B cell (primary cell): ENCODE measurements around the gene CPNE5. TPM values are rescaled to one million over a fixed set of nuclear protein-coding genes. Genes with fewer than 3 reads are reported as not detected.

Experiments
- ATAC-seq: fragments of 200-7000 bp; cut with Tn5 transposase; one replicate; pipeline ENCODE4 v1.10.0; 2021; ENCODE audit warnings: low read depth, mild to moderate bottlenecking, moderate number of reproducible peaks, moderate library complexity
- CTCF ChIA-PET: fragments of 350-600 bp; sonication (Branson Sonifier 250); formaldehyde crosslinking; loops from one replicate; lab custom pipeline; 2021; ENCODE audit warnings: antibody characterized with exemption, inconsistent platforms; lab: Charles Lee
- POLR2A ChIA-PET: fragments of 350-600 bp; sonication (Branson Sonifier 250); formaldehyde crosslinking; loops from one replicate; lab custom pipeline; 2021; ENCODE audit warnings: antibody characterized with exemption; lab: Charles Lee
- DNase-seq: peaks from one replicate; pipeline ENCODE4 v3.0.0; 2013
- H2AFZ ChIP-seq: 2 replicates; pipeline ENCODE4 v1.6.1; 2012; ENCODE audit warnings: mild to moderate bottlenecking, low read depth, low read length; ENCODE audit not compliant: insufficient read depth, poor library complexity, severe bottlenecking
- H3K27ac ChIP-seq, 2 donors: 1 replicate in 1 of 2; 2 replicates in 1 of 2; pipeline ENCODE4 v1.5.1; 2012 to 2013; ENCODE audit warnings: low read length in 2 of 2, mild to moderate bottlenecking in 2 of 2, moderate library complexity in 1 of 2
- H3K27me3 ChIP-seq, 4 experiments: fragments of 200-600 bp in 1 of 4; sonication (generic) in 1 of 4; replicated peaks in 1 of 4; 1 replicate in 2 of 4; 2 replicates in 2 of 4; pipeline versions ENCODE4 v1.6.1 to v1.7.0; 2013 to 2016; ENCODE audit warnings: low read length in 3 of 4, mild to moderate bottlenecking in 2 of 4, mixed read lengths in 1 of 4, moderate library complexity in 1 of 4; ENCODE audit not compliant: insufficient read depth in 4 of 4, control insufficient read depth in 3 of 4; ENCODE audit errors: control extremely low read depth in 1 of 4
- H3K36me3 ChIP-seq, 2 experiments: replicated peaks in 1 of 2; 1 replicate in 1 of 2; 2 replicates in 1 of 2; pipeline versions ENCODE4 v1.6.1 to v1.7.1; 2013; ENCODE audit warnings: low read length in 1 of 2; ENCODE audit not compliant: insufficient read depth in 2 of 2, control insufficient read depth in 1 of 2; ENCODE audit errors: control extremely low read depth in 1 of 2, extremely low read depth in 1 of 2
- H3K4me1 ChIP-seq, 2 donors: fragments of 200-600 bp in 1 of 2; sonication (generic) in 1 of 2; 1 replicate in 1 of 2; 2 replicates in 1 of 2; pipeline versions ENCODE4 v1.5.1 to v1.6.1; 2013 to 2017; ENCODE audit warnings: low read length in 2 of 2; ENCODE audit not compliant: control insufficient read depth in 2 of 2, insufficient read depth in 2 of 2
- H3K4me2 ChIP-seq: replicated peaks from 2 replicates; pipeline ENCODE3; 2012; ENCODE audit warnings: mild to moderate bottlenecking, low read depth, low read length; ENCODE audit not compliant: poor library complexity, severe bottlenecking
- H3K4me3 ChIP-seq, 5 experiments: fragments of 200-600 bp in 1 of 5; sonication (generic) in 1 of 5; 1 replicate in 3 of 5; 2 replicates in 2 of 5; pipeline versions ENCODE4 v1.5.1 to v1.7.0; 2011 to 2016; ENCODE audit warnings: low read length in 4 of 5, mild to moderate bottlenecking in 4 of 5, low read depth in 2 of 5, control low read depth in 1 of 5, moderate library complexity in 1 of 5; ENCODE audit not compliant: insufficient read depth in 1 of 5; ENCODE audit errors: control extremely low read depth in 1 of 5, extremely low read depth in 1 of 5
- H3K79me2 ChIP-seq: fragments of 200-600 bp; sonication (generic); one replicate; pipeline ENCODE4 v1.6.0; 2016; ENCODE audit warnings: low read length; ENCODE audit not compliant: control insufficient read depth, insufficient read depth
- H3K9ac ChIP-seq: fragments of 200-600 bp; sonication (generic); 2 replicates; pipeline ENCODE4 v1.6.1; 2017; ENCODE audit warnings: mild to moderate bottlenecking, low read length, moderate library complexity
- H3K9me3 ChIP-seq, 3 donors: one replicate each; pipeline versions ENCODE4 v1.6.1 to v1.7.1; 2013; ENCODE audit warnings: low read length in 2 of 3; ENCODE audit not compliant: control insufficient read depth in 2 of 3, insufficient read depth in 1 of 3; ENCODE audit errors: control extremely low read depth in 1 of 3
- H4K20me1 ChIP-seq: 2 replicates; pipeline ENCODE4 v1.6.0; 2012; ENCODE audit warnings: mild to moderate bottlenecking, low read length; ENCODE audit not compliant: insufficient read depth, control insufficient read depth, poor library complexity, severe bottlenecking
- H3K27ac Mint-ChIP-seq: one replicate; pipeline ENCODE4 v1.8.0; 2021; ENCODE audit warnings: mixed read lengths
- H3K27me3 Mint-ChIP-seq: one replicate; pipeline ENCODE4 v1.8.0; 2021; ENCODE audit warnings: mixed read lengths
- H3K4me1 Mint-ChIP-seq: one replicate; pipeline ENCODE4 v1.8.0; 2021; ENCODE audit warnings: mixed read lengths
- H3K4me3 Mint-ChIP-seq: one replicate; pipeline ENCODE4 v1.8.0; 2021; ENCODE audit warnings: mixed read lengths
- H3K9me3 Mint-ChIP-seq: one replicate; pipeline ENCODE4 v1.8.0; 2022; ENCODE audit warnings: mixed read lengths; ENCODE audit not compliant: insufficient read depth
- EZH2 ChIP-seq: IDR thresholded peaks from 2 replicates; pipeline ENCODE4 v1.6.1; 2012; ENCODE audit warnings: borderline replicate concordance, low read depth, mild to moderate bottlenecking, moderate library complexity, low read length; ENCODE audit not compliant: insufficient read depth, poor library complexity, severe bottlenecking
- WGBS: methylation state at CpG from one replicate; pipeline ENCODE4 v1.1.5; 2013; ENCODE audit warnings: missing lambda C conversion rate; ENCODE audit not compliant: insufficient coverage; 5-methylcytosine and 5-hydroxymethylcytosine counted together
- intact Hi-C: fragments of 100-400 bp; cut with micrococcal nuclease; formaldehyde crosslinking; loops from one replicate; pipeline ENCODE4 v1.10.0; 2022
- polyA plus RNA-seq: library from polyadenylated mRNA; depleted of rRNA; stranded (reverse); fragments of >200 nt; gene quantifications from 2 replicates; pipeline ENCODE4 v1.2.3, GENCODE V29; 2012
- total RNA-seq, 2 donors: library from RNA; stranded (reverse); fragments of 120-200 nt in 1 of 2; gene quantifications; 1 replicate in 1 of 2; 2 replicates in 1 of 2; pipeline versions ENCODE4 v1.2.3 to v1.2.4, GENCODE V29; 2013 to 2022
- TF ChIP-seq, protein P1 (sequence below): fragments of 200-600 bp; IDR thresholded peaks from one replicate; pipeline ENCODE4 v1.8.0; 2022; ENCODE audit warnings: antibody characterized with exemption, mild to moderate bottlenecking

CPNE5 gene
- total and polyA plus RNA-seq, 2 donors (not counting 1 experiment from before 2014, with no cell fraction given): 49.8 to 357 TPM

DNA sequence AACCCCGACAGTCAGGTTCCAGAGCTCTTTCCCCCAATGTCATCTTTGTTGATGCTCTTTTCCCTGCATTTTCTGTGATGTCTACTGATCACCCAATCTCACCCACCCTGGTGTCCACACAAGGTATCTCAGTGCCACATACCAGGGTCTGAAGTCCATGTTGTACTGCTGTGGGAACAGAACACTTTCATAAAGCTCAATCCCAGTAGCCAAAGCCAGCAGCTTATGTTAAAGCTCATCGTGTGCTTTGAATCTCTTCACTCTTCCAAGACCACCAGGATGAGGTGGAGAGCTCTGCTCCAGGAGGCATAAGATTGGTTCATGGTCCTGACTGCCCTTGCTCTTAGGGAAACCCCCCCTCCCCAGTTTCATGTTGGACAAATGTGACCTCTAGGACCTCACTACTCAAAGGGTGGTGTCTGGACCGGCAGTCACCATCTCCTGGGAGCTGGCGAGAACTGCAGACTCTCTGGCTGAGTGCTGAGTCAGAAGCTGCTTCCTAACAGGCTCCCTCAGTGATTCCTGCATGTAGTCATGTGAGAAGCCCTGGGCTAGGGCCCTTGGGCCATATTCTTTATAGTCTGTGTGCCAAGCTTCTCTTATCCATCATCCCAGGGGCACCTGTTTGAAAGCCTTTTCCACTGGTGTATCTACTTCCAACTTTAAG is 13.4 kb upstream of the CPNE5 start:
- no peak overlapping the region for H2AFZ ChIP-seq
- H3K79me2 ChIP-seq: no peaks in the 10 kb centered on the region
- H3K27ac ChIP-seq: no peak overlapping the region
- peaks cover 4% of the 10 kb centered on the region for H3K9me3 Mint-ChIP-seq
- peaks cover 8% of the 10 kb centered on the region for H3K4me1 Mint-ChIP-seq
- ChIA-PET CTCF (interaction anchor here (0.9 to 7.8 kb wide), 14 partner anchors 10 to 430 kb away, joined by 4 to 92 read pairs (median 10); partner anchors contain the start of gene PPIL1), POLR2A (no interaction called here)
- H3K4me3 Mint-ChIP-seq: no peak overlapping the region
- H3K27ac Mint-ChIP-seq: no peak overlapping the region
- no peak overlapping the region for H3K4me3 ChIP-seq
- no peak overlapping the region for H3K9ac ChIP-seq
- H3K27me3 ChIP-seq: peaks cover 0 to 11% (median 5%) of the 10 kb centered on the region in 4 experiments
- peaks cover 0 to 37% of the 10 kb centered on the region in 2 experiments for H3K36me3 ChIP-seq
- H3K4me1 ChIP-seq: peaks cover 0 to 8% of the 10 kb centered on the region in 2 donors
- intact Hi-C loops: loop anchor here (10.0 kb wide), 1 partner anchor 428 kb away; no protein-coding TSS in a partner anchor
- DNase-seq (no peak), ATAC-seq (no peak)
- 80% methylated on average over 4 of the region's 4 CpGs for WGBS
- H3K9me3 ChIP-seq: peaks cover 0 to 12% (median 12%) of the 10 kb centered on the region in 3 donors
- H4K20me1 ChIP-seq: no peaks in the 10 kb centered on the region
- peaks cover 3% of the 10 kb centered on the region for H3K27me3 Mint-ChIP-seq
- no peak overlapping the region for H3K4me2 ChIP-seq
- TF ChIP-seq EZH2: no peak
- TF ChIP-seq, protein P1, sequence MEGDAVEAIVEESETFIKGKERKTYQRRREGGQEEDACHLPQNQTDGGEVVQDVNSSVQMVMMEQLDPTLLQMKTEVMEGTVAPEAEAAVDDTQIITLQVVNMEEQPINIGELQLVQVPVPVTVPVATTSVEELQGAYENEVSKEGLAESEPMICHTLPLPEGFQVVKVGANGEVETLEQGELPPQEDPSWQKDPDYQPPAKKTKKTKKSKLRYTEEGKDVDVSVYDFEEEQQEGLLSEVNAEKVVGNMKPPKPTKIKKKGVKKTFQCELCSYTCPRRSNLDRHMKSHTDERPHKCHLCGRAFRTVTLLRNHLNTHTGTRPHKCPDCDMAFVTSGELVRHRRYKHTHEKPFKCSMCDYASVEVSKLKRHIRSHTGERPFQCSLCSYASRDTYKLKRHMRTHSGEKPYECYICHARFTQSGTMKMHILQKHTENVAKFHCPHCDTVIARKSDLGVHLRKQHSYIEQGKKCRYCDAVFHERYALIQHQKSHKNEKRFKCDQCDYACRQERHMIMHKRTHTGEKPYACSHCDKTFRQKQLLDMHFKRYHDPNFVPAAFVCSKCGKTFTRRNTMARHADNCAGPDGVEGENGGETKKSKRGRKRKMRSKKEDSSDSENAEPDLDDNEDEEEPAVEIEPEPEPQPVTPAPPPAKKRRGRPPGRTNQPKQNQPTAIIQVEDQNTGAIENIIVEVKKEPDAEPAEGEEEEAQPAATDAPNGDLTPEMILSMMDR: no peak

DNA sequence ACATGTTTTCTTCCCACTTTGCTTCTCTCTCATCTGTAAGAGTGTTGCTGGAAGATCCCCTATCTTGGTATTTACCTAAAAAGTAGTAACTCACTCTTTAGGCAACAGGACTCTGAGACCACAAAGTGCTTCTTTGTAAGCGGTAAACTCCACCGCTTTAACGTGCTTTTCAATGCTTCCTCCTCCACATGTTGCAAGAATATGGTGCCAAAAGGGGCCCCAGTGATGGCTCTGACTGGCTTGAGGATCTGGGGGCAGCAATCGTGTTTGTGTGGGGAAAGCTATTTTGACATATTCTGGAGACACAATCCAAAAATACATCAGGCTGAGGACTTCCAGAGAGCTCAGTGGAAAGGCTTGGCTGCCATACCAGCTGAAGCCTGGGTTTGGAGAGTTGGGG is 12.4 kb upstream of the CPNE5 start:
- H3K27me3 ChIP-seq: peaks cover 0 to 11% (median 5%) of the 10 kb centered on the region in 4 experiments
- Mint-ChIP-seq H3K4me1 (peaks cover 8% of the 10 kb centered on the region), H3K27ac (no peak overlapping the region), H3K4me3 (no peak overlapping the region), H3K9me3 (peaks cover 4% of the 10 kb centered on the region), H3K27me3 (peaks cover 3% of the 10 kb centered on the region)
- ChIA-PET POLR2A (no interaction called here), CTCF (interaction anchor here (0.7 to 7.8 kb wide), 19 partner anchors 9 to 429 kb away, joined by 3 to 92 read pairs (median 8); partner anchors contain the start of gene PPIL1)
- ATAC-seq: no peak
- no peak overlapping the region for H3K9ac ChIP-seq
- no peaks in the 10 kb centered on the region for H3K79me2 ChIP-seq
- TF ChIP-seq, protein P1: no peak
- no peak for TF ChIP-seq EZH2
- peaks cover 0 to 12% (median 12%) of the 10 kb centered on the region in 3 donors for H3K9me3 ChIP-seq
- H4K20me1 ChIP-seq: no peaks in the 10 kb centered on the region
- WGBS: no CpG with 5 or more reads among the region's 4 CpGs
- H3K4me1 ChIP-seq: peaks cover 0 to 8% of the 10 kb centered on the region in 2 donors
- H2AFZ ChIP-seq: no peak overlapping the region
- no peak overlapping the region for H3K4me2 ChIP-seq
- H3K4me3 ChIP-seq: no peak overlapping the region
- intact Hi-C loops: loop anchor here (1.0 to 10.0 kb wide), 3 partner anchors 85 to 427 kb away; no protein-coding TSS in a partner anchor
- peaks cover 0 to 31% of the 10 kb centered on the region in 2 experiments for H3K36me3 ChIP-seq
- DNase-seq: no peak
- no peak overlapping the region for H3K27ac ChIP-seq
